Measurements from ENCODE around the gene OBSCN.
"Not testable (repeated sequence)": the region's sequence is repeated elsewhere in the genome, so short reads cannot be mapped to it uniquely, and the experiment has no call there.

OBSCN gene

DNA sequence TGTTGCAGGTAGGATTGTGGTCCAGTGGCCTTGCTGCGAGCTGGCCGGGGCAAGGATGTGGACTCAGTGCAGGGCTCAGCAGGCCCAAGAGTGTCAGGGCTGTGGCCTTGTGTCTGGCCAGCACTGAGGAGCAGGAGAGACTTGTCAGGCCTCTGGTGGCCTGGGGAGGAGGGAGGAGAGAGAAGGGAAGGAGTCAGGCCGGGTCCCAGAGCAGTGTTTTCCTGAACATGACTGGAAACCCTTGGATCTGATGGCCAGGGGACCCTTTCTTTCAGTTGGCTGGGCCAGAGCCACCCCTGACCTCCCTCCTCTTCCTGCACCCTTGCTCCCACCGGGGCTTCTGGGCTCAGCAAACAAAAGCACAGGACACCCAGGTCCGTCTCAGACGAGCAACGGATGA lies 37.2 kb upstream of the OBSCN start:
- no peak for DNase-seq

DNA sequence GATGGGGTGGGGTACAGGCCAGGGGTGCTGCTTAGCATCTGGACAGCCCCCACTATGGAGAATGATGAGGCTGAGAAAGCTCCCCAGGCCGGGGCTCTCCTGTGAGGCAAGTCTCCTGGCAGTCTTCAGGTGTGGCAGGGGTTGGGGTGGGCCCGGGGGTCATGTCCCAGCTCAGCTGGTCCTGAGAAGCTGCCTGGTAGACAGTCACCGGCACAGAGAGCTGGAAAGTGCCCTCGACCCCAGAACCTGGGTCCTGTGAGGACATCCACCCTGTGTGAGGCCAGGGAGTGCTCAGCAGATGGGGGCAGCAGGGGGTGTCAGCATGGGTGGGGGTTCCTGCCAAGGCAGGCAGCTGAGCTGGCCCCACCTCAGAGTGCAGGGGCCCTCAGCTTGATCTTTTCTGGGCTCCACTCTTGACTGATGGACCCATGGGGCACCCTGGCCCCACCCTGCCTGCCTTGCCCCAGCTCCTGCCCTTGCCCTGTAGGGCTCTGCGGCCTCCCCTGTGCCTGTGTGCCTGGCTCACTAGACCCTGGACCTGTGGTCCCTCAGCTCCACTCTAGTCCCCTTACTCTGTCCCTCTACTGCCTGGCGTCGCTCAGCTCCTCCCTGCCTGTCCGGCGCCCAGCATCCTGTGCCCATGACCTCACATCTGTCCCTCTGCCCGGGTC lies 36.5 kb upstream of the OBSCN start:
- no peak for DNase-seq

DNA sequence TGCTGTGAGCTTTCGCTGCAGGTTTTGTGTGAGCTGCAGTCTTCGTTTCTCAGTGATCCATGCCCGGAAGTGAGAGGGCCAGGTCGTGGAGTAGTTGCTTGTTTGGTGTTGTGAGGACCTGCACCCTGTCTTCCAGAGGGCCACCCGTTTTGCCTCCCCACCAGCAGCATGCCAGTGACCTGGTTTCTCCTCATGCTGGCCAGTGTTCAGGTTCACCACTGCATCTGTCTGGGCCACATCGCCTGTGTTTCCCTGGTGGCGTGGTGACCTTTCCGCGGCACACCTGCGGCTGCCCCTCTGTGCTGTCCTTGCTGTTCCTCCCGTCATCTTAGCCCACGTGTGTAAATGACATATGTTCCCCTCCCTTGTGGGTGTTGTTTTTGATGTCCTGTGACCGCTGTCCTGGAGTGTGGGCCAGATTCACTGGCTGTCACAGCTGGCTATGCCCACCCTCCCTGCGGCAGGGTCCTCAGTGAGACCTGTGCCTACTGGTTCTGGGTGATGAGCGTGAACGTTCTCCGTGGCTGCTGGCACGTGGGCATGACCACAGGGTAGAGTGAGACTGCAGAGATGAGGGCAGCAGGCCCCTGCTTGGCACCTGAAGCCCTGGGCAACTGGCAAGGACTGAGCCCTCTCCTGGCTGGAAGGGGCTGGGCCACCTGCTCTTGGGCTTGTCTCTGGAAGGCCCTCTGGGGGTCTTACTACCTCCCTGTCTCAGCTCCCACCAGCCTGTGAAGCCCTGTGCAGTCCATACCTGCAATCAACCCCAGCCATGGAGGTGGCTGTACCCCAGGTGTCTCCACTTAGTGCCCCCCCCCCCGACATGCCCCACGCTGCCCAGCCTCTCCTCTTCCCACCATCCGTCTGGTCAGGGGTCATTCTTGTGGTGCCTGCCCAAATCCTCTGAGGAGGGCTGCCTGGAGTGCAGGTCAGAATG lies 35.0 kb upstream of the OBSCN start:
- no peak for DNase-seq

DNA sequence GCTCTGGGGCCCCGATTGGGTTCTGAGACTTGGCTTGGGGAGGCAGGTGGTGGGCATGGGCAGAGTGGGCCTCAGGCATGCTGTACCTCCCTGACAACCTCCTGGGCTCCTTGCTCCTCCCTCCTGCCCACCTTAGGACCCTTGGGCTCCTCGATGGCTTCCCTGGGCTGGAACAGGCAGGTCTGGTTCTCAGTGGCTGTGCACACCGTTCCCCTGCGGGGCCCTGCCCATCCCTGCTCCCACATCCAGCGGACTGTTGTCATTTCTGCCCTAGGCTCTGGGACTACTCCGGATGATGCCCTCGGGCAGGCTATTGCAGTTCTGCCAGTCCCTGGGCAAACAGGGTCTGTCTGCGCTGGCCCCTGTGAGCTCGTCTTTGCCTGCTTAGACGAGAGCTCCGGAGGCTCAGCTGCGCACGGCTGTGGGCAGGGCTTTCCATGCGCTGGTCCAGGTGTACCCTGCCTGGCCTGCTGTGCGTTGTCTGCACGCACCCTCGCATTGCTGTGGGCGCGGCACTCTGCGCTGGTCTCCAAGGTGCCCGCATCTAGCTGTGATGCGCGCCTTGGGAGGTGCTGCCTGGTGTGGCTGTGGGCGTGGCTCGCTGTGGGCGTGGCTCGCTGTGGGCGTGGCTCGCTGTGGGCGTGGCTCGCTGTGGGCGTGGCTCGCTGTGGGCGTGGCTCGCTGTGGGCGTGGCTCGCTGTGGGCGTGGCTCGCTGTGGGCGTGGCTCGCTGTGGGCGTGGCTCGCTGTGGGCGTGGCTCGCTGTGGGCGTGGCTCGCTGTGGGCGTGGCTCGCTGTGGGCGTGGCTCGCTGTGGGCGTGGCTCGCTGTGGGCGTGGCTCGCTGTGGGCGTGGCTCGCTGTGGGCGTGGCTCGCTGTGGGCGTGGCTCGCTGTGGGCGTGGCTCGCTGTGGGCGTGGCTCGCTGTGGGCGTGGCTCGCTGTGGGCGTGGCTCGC lies 34.0 kb upstream of the OBSCN start:
- DNase-seq: not testable (repeated sequence)

DNA sequence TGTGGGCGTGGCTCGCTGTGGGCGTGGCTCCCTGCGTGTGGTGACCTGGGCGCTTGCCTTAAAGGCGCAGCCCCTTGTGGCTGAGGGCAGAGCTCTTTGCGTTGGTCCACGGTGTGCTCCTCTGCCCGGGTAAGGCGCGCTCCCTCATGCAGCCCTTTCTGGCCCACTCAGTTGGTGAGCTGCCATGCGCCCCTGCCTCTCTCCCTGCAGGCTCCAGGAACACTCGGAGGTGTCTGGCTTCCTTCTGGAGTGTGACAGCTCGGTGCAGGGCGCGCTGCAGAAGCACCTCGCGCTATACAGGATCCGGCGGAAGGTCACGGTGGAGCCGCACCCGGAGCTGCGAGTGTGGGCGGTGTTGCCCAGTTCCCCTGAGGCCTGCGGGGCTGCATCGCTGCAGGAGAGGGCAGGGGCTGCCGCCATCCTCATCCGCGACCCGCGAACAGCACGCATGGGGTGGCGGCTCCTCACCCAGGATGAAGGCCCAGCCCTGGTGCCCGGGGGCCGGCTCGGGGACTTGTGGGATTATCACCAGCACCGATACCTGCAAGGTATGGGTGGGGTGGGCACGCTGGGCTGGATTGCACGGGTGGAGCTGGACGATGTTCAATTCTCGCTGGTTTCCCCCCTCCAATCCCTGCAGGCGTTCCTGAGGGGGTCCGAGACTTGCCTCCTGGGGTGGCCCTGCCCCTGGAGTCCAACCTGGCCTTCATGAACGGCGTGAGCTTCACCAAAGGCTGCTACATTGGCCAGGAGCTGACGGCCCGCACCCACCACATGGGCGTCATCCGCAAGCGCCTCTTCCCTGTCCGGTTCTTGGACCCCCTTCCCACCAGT lies 33.1 kb upstream of the OBSCN start:
- no peak for DNase-seq

DNA sequence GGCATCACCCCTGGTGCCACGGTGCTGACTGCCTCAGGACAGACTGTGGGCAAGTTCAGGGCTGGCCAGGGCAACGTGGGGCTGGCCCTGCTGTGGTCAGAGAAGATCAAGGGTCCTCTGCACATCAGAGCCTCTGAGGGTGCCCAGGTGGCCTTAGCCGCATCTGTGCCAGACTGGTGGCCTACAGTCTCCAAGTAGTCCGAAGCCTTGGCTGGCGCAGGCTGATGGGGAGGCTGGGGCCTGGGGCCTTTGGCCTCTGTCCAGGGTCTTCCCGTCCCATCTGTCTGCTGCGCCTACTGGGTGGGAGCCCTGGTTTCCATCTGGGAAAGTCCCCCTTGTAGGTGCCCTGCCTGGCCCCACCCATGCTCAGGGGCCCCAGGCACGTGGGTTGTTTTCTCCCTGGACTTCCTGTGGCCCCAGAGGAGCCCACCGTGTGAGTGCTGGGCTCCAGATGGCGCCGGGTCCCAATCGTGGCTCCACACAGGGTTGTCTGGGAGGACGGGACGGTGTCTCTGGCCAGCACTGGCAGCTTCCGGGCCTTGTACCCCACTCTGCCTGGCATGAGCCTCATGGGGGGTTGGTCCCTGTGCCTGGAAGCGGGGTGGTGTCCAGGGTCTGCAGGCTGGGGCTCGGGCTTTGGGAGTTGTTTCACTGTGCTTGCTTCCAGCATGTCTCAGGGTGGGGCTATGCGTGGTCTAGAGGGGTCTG lies 32.4 kb upstream of the OBSCN start:
- DNase-seq: no peak

DNA sequence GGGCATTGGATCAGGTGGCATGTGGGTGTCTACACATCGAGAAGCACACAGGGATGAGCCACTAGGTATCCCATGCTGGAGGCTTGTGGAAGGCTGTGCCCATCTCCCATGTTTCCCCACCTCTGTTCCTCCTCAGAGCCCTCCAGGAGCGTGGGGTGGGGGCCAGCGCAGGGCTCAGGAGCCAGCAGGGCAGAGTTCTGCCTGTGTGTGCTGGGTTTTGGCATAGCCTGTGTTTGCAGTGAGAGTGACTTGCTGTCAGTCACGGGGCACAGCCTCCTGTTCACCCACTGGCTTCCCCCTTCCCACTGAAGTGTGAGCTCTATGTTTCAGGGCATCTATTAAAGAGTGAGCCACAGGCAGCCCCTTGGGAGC lies 31.8 kb upstream of the OBSCN start:
- no peak for DNase-seq

DNA sequence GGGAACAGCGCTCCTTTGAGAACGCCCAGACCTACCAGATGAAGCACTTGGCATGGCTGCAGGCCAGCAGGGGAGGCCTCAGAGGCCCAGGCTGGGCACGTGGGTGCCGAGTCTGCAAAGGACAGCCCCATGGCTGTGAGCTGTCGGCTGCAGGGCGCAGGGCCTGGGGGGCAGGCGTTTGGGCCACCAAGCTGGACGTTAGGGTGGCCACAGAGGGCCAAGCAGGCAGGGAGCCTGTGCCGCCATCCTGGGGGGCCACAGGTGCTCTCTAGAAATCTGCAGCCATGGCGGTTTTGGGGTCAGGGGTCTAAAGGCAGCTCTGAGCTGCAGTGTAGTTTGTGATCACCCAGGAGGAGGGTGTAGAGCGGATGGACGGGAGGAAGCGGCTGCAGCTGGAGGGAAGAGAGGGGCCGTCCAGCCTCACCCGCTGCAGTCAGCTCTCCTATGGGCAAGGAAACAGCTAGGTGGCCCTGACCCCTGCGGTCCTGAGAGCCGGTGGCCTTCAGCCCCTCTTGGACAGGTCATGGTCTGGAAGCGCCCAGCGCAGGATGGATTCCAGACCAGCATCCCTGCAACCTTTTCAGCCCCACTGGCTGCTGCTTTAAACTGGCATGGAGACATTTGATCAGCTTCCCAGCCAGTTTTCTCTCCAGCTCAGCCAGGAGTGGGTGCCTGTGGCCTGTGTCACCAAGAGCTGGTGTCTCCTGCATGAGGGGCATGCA lies 31.2 kb upstream of the OBSCN start:
- no peak for DNase-seq

DNA sequence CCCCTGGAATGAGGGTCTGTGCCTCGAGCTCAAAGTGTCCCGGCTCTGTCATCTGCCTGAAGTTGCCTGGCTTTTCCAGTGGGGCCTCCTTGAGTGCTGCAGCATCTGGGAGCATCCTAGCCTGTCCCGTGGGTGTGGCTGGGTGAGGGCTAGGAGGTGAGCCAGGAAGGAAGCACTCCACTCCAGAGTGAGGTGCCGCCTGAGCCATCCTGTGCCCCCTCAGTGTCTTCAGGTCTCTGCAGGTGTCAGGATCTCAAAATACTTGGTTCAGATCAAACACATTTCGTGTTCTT lies 30.7 kb upstream of the OBSCN start:
- no peak for DNase-seq

DNA sequence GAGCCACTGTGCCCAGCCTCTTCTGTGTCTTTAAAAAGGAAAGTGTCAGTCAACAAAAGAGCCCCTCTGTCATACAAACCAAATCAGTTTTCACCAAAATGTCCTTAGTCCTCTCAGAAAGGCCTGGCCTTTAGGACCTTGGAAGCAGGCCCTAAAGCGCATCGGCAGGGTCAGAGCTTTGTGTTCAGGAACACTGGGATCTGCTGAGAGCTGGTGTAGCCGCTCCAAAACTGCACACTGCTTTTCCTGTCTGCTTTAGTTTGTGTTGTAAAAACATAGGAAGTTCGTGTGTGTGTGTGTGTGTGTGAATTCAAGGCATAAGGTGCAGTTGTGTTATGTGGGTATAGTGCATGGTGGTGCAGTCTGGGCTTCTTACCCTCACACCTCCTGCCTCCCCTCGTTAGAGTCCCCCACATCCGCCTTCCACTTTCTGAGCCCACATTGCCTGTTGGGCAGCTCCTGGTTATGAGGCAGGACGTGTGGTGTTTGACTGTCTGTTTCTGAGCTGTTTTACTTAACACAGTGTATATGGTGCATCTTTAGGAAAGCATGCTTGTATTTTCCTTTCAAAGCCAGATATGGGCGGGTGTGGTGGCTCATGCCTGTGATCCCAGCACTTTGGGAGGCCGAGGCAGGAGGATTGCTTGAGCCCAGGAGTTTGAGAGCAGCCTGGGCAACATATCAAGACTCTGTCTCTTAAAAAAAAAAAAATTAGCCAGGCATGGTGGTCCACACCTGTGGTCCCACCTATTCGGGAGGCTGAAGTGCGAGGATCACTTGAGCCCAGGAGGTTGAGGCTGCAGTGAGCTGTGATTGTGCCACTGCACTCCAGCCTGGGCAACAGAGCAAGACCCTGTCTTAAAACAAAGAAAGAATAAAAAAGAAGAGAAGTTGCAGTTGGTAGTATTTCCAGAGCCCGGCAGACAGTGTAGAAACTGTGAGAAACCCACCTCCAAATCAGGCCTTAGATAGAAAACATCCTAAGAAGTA lies 29.8 kb upstream of the OBSCN start:
- no peak for DNase-seq

DNA sequence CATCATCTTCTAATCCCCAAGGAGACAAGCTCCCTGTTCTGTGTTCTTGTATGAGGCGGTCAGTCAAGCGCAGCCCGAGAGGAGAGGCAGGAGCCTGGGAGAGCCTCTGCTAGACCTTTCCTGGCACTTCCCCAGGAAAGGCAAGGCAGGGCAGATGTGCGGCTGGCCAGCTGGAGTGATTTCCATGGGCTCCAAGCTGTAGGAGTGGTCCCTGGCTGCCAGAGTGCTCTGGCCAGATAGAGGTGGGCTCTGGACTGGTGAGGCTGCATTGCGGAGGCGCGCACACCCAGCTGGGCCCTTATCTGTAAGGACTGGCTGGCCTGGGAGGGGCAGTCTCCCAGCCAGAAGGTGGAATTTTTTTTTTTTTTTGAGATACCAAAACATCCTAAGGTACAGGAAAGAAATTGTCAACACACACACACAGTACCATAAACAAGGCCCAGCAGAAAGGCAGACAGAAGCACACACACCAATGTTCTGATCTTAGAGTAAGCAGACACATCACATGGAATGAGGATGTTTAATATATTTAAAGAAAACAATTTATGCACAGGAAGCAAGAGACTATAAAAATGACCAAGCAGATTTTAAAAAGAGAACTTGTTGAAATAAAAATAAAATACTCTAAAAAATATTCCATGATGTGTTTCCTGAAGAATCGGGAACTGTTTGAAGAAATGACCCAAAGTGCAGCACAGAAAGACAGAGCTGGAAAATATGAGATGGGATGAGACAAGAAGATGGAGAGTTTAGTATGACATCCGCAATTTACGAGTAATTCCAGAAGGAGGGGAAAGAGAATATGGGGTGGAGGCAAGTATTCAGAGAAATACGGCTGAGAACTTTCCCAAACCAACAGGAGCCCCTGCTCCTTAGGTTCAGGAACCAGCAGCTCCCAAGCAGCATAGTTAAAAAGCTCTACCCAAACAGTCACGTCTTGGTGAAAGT lies 28.8 kb upstream of the OBSCN start:
- DNase-seq: no peak

DNA sequence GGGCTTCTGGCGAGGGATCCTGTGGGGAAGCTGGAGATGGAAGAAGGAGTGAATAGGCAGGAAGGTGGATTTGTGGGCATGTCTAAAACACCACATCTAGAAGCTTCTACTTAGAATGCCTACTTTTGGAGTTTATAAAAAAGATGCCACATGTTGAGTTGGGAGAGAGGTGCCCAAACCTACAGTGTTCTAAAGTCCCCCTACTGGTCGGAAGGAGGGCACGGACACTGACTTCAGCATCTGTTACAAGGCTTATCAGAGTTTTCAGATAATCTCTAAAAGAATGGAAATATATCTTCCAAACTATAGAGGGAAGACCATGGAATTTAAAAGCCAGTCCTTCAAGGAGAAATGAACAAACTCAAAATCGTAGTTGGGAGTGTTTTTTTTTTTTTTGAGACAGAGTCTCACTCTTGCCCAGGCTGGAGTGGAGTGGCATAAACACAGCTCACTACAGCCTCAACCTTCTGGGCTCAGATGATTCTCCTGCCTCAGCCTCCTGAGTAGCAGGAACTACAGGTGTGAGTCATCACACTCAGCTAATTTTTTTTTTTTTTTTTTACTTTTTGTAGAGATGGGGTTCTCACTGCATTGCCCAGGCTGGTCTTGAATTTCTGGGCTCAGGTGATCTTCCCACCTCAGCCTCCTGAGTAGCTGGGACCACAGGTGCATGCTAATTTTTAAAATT lies 27.4 kb upstream of the OBSCN start:
- no peak for DNase-seq

DNA sequence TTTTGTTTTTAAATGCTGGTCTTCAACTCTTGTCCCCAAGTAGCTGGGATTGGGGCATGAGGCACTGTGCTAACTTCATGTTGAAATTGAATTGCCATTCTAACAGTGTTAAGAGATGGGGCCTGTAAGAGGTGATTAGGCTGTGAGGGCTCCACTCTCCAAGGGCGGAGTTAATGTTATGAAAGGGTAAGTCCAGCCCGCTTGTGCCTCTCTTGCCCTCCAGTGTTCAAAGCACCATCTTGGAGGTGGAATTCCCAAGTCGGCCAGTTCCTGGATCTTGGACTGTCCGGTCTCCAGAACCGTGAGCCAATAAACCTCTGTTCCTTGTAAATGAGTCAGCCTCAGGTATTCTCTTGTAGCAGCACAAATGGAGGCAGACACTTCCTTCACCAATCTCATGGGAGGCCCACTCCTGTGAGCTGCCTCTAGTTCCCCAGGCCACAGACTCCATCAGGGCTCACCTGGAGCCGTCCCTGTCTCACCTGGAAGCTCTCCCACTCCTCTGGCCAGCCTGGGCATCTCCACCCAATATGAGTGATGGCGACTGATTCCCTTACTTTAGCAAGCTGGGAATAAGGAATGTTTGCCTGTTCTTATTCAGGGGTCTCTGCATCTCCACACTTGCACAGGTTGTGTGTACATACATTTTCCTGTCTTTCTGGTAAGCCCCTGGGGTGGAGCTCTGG lies 26.7 kb upstream of the OBSCN start:
- DNase-seq: no peak

DNA sequence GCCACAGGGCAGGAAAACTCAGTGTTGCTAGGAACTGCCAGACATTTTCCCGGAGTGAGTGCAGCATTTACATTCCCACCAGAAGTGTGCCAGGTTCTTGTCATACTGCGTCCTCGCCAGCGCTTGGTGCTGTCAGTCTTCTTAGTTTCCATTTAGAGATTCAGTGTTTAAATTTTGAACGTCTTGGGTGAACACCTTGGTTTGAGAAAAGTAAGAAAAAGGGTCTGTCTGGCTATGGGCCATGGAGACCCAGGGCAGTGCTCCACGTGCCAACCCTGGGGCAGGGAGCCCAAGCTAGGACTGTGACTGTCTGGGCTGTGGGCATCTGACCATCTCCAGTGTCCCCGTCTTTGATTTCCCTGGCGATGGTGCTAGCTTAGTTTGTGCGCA lies 26.2 kb upstream of the OBSCN start:
- no peak for DNase-seq

DNA sequence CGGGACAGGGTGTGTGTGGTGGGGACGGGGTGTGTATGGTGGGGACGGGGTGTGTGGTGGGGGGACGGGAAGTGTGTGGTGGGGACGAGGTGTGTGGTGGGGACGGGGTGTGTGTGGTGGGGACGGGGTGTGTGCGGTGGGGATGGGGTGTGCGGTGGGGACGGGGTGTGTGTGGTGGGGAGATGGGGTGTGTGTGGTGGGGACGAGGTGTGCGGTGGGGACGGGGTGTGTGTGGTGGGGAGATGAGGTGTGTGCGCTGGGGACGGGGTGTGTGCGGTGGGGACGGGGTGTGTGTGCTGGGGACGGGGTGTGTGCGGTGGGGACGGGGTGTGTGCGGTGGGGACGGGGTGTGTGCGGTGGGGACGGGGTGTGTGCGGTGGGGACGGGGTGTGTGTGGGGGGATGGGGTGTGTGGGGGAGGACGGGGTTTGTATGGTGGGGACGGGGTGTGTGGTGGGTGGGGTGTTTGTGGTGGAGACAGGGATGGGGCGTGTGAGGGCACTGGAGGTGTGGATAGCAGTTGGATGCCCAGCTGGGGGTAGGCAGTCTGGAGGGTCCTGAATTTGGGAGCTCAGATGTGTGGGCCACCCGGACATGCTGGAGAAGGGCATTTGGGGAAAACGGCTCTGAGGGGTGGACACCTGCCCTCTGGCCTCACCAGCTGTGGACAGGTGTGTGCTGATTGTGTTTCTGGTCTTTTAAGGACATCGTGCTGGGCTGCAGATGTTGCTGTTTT lies 25.4 kb upstream of the OBSCN start:
- no peak for DNase-seq

DNA sequence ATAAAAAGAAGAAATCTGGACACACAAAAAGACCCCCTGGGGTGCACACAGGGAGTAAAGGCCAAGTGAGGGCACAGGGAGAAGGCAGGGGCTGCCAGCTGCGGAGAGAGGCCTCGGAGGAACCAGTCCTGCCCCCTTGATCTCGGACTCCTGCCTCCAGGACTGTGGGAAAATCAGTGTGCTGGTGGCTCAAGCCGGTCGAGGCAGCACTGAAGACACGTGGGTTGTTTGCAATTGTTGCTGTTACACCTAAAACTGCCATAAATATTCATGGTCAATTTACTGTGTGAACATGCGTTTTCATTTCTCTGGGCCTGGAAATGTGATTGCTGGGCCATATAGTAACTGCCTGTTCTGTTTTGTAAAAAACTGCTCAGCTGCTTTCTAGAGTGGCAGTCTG lies 23.7 kb upstream of the OBSCN start:
- no peak for DNase-seq

DNA sequence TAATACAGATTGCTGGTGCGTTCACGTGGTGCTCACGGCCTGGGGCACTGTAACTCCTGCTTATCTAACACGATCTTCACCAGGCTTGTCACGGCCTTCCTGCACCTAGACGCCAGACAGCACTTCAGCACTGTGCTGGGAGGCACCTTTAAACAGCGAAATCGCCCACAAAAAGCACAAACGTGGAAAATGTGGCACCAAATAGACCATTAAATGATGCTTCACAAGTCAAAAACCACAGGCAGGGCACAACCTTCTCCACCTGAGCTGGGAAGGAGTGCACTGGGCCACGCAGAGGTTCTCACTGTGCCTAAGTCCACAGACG lies 22.2 kb upstream of the OBSCN start:
- DNase-seq: no peak

Measured in NCI-H1092 (cell line).